Left ventricle myocardium inferior (tissue), 1 donor: ENCODE measurements around the gene KCP. TPM values are rescaled to one million over a fixed set of nuclear protein-coding genes. Genes with fewer than 3 reads are reported as not detected.

ENCODE experiments used
- DNase-seq: peaks from one replicate; pipeline ENCODE4 v3.0.0-alpha.2; 2020
- H3K27ac ChIP-seq: fragments of 200-600 bp; replicated peaks from 2 replicates; pipeline ENCODE4 v1.8.0; 2021
- H3K27me3 ChIP-seq: fragments of 200-600 bp; 2 replicates; pipeline ENCODE4 v1.8.0; 2021; ENCODE audit warnings: low read depth
- H3K36me3 ChIP-seq: fragments of 200-600 bp; 2 replicates; pipeline ENCODE4 v1.8.0; 2021
- H3K4me1 ChIP-seq: fragments of 200-600 bp; 2 replicates; pipeline ENCODE4 v1.8.0; 2021
- H3K4me3 ChIP-seq: fragments of 200-600 bp; 2 replicates; pipeline ENCODE4 v1.8.0; 2021; ENCODE audit warnings: mild to moderate bottlenecking, moderate library complexity
- H3K9me3 ChIP-seq: fragments of 200-600 bp; replicated peaks from 2 replicates; pipeline ENCODE4 v1.8.0; 2021
- intact Hi-C: fragments of 100-400 bp; cut with micrococcal nuclease; formaldehyde crosslinking; loops from one replicate; pipeline ENCODE4 v1.11.0; 2022
- total RNA-seq: library from RNA; stranded (reverse); fragmentation: NEBNext Ultra II Directional; extraction: Animal tissue kit (Norgen Biotek cat#: 25700); gene quantifications from one replicate; pipeline ENCODE4 v1.2.1, GENCODE V29; 2021
- TF ChIP-seq, protein P1 (sequence below): fragments of 200-600 bp; IDR thresholded peaks from 2 replicates; pipeline ENCODE4 v1.8.0; 2021; ENCODE audit warnings: antibody characterized with exemption, mild to moderate bottlenecking, borderline replicate concordance
- donor health status: DM: no; HTN: yes; CAD: no; lungs with severe emphysema.

KCP gene
- total RNA-seq, 1 donor from 2014 or later, result 0.19 TPM

DNA sequence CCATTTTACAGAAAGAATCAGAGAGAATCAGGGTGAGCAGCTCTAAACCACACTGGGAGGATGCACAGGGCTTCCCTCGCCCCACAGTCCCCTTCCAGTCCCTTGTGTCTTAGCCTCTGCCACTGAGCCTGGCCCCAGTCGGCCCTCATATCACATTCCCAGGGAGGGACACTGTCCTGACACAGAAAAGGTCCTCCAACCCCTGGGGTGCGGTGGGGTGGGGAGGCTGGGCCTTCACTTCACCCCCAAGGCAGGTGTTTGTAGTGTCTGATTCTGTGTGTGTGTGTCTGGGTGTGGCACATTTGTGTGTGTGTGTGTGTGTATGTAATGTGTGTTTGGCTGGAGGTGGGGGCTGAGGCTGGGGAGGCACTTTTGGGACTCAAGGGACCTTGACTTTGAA, 1.8 kb upstream of the KCP start:
- intact Hi-C loops, result no loop called here
- Histone ChIP-seq H3K4me3 (no peak overlapping the region), H3K27me3 (peaks cover 91% of the 10 kb centered on the region), H3K27ac (no peak overlapping the region), H3K9me3 (no peaks in the 10 kb centered on the region), H3K4me1 (peaks cover 29% of the 10 kb centered on the region), H3K36me3 (no peaks in the 10 kb centered on the region)
- DNase-seq, result no peak
- TF ChIP-seq, protein P1, sequence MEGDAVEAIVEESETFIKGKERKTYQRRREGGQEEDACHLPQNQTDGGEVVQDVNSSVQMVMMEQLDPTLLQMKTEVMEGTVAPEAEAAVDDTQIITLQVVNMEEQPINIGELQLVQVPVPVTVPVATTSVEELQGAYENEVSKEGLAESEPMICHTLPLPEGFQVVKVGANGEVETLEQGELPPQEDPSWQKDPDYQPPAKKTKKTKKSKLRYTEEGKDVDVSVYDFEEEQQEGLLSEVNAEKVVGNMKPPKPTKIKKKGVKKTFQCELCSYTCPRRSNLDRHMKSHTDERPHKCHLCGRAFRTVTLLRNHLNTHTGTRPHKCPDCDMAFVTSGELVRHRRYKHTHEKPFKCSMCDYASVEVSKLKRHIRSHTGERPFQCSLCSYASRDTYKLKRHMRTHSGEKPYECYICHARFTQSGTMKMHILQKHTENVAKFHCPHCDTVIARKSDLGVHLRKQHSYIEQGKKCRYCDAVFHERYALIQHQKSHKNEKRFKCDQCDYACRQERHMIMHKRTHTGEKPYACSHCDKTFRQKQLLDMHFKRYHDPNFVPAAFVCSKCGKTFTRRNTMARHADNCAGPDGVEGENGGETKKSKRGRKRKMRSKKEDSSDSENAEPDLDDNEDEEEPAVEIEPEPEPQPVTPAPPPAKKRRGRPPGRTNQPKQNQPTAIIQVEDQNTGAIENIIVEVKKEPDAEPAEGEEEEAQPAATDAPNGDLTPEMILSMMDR, result no peak

GRCh38 chr7:128911423-128912031, 1.0 kb upstream of the KCP start:
- no peak overlapping the region for H3K4me3 ChIP-seq
- H3K36me3 ChIP-seq, result no peaks in the 10 kb centered on the region
- H3K4me1 ChIP-seq, result peaks cover 29% of the 10 kb centered on the region
- H3K27ac ChIP-seq, result peak overlapping the region; percentile 19
- intact Hi-C loops, result no loop called here
- peaks cover 91% of the 10 kb centered on the region for H3K27me3 ChIP-seq
- peak; percentile 40 for DNase-seq
- TF ChIP-seq, protein P1, result no peak
- no peaks in the 10 kb centered on the region for H3K9me3 ChIP-seq

DNA sequence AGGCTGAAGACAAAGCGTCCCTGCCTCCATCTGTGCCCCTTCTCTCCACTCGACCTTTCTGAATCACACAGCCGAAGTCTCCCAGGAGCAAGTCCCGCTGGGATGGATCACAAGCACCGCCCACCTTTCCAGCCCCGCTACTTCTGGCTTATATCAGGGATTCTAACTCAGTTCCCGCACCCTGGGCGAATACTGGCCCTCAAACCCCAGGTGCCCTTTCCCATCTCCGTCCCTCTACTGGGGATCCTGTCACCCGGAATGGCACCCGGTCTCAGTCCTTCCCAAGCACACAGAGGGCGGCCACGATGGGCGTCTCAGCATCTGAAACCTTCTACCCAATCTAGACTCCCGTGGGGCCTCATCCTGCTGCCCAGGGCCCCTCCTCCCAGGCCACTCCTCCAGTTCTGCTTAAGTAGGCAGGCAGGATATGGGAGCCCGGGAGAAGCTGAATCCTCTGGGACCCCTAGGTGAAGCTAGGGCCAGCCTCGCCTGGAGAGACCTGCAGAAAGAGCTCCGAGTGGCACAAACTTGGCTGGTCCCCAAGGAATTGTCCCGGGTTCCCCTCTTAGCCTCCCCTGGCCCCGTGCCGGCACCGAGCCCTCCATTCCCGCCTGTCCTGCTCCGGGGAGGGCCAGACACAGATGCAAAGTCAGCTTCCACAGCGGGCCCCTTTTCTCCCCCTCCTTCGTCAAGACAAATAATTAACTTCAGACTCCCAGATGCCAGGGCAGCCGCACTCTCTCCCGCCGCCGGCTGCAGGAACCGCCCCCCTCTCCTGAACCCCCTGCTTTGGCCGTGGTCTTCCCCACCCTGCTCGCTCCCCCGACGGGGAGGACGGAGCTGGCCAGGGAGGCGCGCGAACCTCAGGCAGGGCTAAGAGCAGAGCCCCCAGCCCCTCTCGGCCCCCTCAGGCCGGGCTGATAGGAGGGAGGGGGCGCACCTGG, 612 bp downstream of the KCP start:
- H3K27me3 ChIP-seq, result peaks cover 85% of the 10 kb centered on the region
- TF ChIP-seq, protein P1, result no peak
- no peaks in the 10 kb centered on the region for H3K9me3 ChIP-seq
- peaks cover 16% of the 10 kb centered on the region for H3K4me1 ChIP-seq
- DNase-seq, result no peak
- no peak overlapping the region for H3K27ac ChIP-seq
- intact Hi-C loops, result loop anchor here (10.0 kb wide), 1 partner anchor 185 kb away; no protein-coding TSS in a partner anchor
- no peaks in the 10 kb centered on the region for H3K36me3 ChIP-seq
- peak overlapping the region; percentile 53 for H3K4me3 ChIP-seq

DNA sequence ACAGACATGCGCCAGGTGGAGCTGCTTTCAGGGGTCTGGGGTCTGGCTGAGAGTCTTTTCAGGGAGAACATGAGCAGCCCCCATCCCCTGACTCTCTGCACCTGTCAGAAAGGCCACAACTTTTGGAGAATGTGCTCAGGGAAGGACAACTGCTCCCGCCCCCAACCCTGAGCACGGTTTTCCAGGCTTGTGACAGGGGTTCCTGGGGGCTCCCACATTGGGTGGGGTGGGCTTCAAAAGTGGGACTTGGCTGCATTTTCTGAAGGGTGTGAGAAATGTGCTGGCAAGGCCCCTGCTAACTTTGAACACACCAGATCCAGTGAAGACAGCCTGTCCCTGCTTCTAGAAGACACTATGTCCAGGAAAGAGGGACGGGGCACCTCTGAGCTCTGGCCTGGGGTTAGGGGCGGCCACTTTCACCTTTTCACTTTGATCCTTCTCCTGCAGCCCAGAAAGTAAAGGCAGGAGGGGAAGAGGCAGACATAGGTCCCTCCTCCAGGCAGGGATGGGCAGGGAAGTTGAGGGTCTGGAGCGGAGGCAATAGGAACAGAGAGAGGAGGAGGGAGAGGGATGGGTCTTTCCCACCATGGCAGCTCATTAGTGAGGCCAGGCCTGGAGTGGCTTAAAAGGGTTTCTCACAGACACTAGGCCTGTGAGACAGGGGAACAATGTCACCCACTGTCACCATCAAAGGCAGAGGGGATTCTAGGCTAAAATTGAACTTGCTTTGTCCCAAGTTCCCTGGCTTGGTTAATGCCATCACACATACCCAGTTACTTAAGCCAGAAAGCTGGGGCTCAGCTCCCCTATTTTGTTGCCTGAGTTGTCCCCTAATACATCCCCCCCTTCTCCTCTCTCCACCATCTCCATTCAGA, 1.5 kb downstream of the KCP start:
- H3K4me3 ChIP-seq, result no peak overlapping the region
- intact Hi-C loops, result loop anchor here (10.0 kb wide), 1 partner anchor 186 kb away; no protein-coding TSS in a partner anchor
- TF ChIP-seq, protein P1, result no peak
- H3K36me3 ChIP-seq, result no peaks in the 10 kb centered on the region
- H3K4me1 ChIP-seq, result peaks cover 15% of the 10 kb centered on the region
- DNase-seq, result no peak
- H3K27me3 ChIP-seq, result peaks cover 83% of the 10 kb centered on the region
- H3K27ac ChIP-seq, result no peak overlapping the region
- H3K9me3 ChIP-seq, result no peaks in the 10 kb centered on the region
